Cerebellar nuclear complex (tissue), 1 donor: Measurements from ENCODE around the gene CLEC10A.
"Not testable (repeated sequence)": the region's sequence is repeated elsewhere in the genome, so short reads cannot be mapped to it uniquely, and the experiment has no call there.

Source experiments
- DNase-seq, 2 experiments: peaks; one replicate each; lab custom pipeline; 2025; lab: John Stamatoyannopoulos, UW

Gene CLEC10A

GRCh38 chr17:7072406-7072805 lies 7.6 kb downstream of the CLEC10A start:
- DNase-seq = no peak

GRCh38 chr17:7070712-7071111 lies 9.3 kb downstream of the CLEC10A start:
- no peak for DNase-seq

- no peak for DNase-seq
These were observed 11.8 kb downstream of the CLEC10A start for GRCh38 chr17:7068268-7068667.

- no peak for DNase-seq
These were observed 12.9 kb downstream of the CLEC10A start for GRCh38 chr17:7067198-7067597.

- no peak for DNase-seq
These were observed 15.8 kb downstream of the CLEC10A start for GRCh38 chr17:7064261-7064660.

- no peak for DNase-seq
These were observed 16.4 kb downstream of the CLEC10A start for GRCh38 chr17:7063518-7064094.

GRCh38 chr17:7060165-7060891 lies 19.7 kb downstream of the CLEC10A start:
- DNase-seq = no peak

GRCh38 chr17:7058831-7059447 lies 21.1 kb downstream of the CLEC10A start:
- DNase-seq = no peak

GRCh38 chr17:7056386-7056785 lies 23.7 kb downstream of the CLEC10A start:
- no peak for DNase-seq

GRCh38 chr17:7050583-7050982 lies 29.5 kb downstream of the CLEC10A start:
- DNase-seq = not testable (repeated sequence)

GRCh38 chr17:7048968-7049367 lies 31.1 kb downstream of the CLEC10A start:
- no peak for DNase-seq

GRCh38 chr17:7047566-7047965 lies 32.5 kb downstream of the CLEC10A start:
- DNase-seq = no peak

GRCh38 chr17:7046725-7047397 lies 33.2 kb downstream of the CLEC10A start:
- not testable (repeated sequence) for DNase-seq

GRCh38 chr17:7046127-7046724 lies 33.8 kb downstream of the CLEC10A start:
- DNase-seq = peak in 1 of 2 experiments; percentile 73

GRCh38 chr17:7045492-7046126 lies 34.4 kb downstream of the CLEC10A start:
- peak; percentile 34 to 73 for DNase-seq

GRCh38 chr17:7043497-7044198 lies 36.4 kb downstream of the CLEC10A start, which contains the start of gene SLC16A11:
Gene SLC16A11, minus strand, starts transcription at chr17:7044092. Its CDS starts 579 bp downstream, at chr17:7043513.
- no peak for DNase-seq

GRCh38 chr17:7043182-7043496 lies 36.9 kb downstream of the CLEC10A start:
- no peak for DNase-seq

- no peak for DNase-seq
These were observed 37.4 kb downstream of the CLEC10A start for GRCh38 chr17:7042501-7043181.

- DNase-seq = no peak
These were observed 38.2 kb downstream of the CLEC10A start for GRCh38 chr17:7041607-7042500.

GRCh38 chr17:7039832-7040231 lies 40.2 kb downstream of the CLEC10A start:
- DNase-seq = no peak
